Stimulated activated CD8-positive, alpha-beta memory T cell treated with anti-CD3 and anti-CD28 coated beads, Interleukin-12 subunit alpha, Interleukin-12 subunit beta, amount 100 ng/mL, for 1 hour (primary cell): ENCODE measurements around the gene SFSWAP.
"Not testable (repeated sequence)": the region's sequence is repeated elsewhere in the genome, so short reads cannot be mapped to it uniquely, and the experiment has no call there.

Experiments used
- DNase-seq: peaks from one replicate; pipeline ENCODE4 v3.0.0-alpha.2; 2020; ENCODE audit warnings: low read depth

The SFSWAP gene

DNA sequence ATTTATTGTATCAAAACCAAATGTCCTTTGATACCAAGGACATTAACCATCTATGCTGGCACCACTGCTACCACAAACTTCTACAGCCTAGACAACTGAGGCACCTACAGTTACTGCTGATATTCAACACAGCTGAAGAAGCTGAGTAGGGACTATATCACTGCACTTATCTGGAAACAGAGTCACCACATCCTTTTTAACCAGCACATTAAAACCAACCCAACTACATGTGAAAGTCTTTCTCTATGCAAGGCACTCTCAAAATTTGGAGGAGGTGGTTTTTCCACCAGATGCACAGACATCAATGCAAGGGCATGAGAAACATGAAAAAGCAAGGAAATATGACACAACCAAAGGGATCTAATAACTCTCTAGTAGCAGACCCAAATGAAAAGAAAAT, 7.7 kb upstream of the SFSWAP start:
- no peak for DNase-seq

DNA sequence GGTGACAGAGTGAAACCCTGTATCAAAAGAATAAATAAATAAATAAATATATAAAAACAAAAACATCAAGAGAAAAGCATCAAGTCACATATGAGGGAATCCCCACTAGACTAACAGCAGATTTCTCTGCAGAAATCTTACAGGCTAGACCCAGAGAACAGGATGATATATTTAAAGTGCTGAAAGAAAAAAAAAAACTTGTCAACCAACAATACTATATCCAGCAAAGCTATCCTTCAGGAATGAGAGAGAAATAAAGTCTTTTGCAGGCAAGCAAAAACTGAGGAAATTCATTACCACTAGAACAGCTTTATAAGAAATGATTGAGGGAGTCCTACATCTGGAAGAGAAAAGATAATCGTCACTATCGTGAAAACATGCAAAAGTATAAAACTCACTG, 6.4 kb upstream of the SFSWAP start:
- no peak for DNase-seq

DNA sequence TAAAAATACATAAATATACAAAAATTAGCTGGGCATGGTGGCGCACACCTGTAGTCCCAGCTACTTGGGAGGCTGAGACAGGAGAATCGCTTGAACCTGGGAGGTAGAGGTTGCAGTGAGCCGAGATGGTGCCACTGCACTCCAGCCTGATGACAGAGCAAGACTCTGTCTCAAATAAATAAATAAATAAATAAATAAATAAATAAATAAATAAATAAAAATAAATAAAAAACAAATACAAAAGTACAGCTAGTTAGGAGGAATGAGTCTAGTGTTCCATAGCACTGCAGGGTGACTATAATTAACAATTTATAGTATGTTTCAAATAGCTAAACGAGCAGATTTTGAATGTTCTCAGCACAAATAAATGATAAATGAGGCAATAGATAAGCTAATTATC, 4.2 kb upstream of the SFSWAP start:
- not testable (repeated sequence) for DNase-seq

DNA sequence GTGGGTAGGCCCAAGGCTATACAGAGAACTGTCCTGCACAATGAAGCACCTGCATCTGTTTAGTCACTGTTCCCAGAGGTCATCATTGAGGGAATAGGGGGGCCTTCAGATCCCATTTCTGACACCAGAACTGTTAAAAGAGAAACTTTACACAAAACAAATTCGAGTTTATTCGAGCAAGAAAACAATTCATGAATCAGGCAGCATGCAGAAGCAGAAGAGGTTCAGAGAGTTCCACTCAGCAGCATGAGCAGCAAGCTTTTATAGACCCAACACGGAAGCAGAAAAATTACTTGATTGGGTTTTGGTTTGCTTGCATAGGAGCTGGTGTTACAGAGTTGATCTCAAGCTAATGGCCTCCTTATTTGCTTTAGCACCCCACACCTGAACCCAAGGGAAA, 1.7 kb upstream of the SFSWAP start:
- no peak for DNase-seq

DNA sequence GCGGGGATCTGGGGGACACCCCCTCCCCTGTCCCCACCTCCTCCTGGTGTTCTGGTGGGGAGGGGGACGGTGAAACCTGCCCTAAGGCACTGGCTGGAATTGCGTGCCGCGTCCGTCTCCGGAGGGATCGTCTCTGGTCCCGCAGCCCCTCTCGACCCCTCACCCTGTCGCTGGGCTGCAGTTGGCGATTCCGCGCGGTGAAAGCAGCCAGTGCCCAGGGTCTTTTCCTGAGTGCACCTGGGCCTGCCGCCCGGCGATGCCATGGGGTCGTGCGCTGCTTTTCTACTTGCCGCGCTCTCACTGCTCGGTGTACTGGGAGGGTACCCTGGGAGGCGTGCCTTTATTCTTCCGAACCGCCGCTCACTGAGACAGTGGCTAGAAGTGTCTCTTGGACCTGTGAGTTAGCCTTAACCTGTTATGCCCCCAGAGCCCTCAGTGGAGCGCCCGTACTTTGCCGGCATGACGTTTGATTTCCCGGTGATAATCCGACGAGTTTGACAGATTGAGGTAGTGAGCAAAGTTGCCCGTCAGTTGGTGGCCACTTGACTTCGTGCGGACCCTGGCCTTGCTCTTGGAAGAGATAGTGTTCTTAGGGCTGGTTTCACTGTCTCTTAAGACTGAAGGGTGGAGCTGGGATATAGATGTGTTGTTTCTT, 788 bp downstream of the SFSWAP start:
- DNase-seq = no peak

DNA sequence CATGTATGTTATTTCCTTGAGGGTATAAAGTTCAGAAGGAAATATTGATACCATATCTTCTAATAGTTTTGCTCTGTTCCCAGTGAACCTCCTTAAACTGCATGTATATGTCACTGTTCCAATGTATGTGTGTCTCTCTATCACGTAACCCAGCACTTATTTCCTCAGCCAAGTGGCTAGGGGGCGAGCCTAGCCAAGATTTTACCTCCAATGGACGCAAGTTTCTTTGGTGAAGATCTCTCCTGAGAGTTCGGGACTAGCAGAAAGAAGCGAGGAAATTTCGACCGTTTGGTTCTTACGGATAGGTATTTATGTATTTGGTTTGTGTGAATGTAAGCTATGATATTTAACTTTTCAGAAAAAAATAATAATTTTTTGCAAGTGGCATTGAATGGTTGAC, 2.5 kb downstream of the SFSWAP start:
- no peak for DNase-seq

DNA sequence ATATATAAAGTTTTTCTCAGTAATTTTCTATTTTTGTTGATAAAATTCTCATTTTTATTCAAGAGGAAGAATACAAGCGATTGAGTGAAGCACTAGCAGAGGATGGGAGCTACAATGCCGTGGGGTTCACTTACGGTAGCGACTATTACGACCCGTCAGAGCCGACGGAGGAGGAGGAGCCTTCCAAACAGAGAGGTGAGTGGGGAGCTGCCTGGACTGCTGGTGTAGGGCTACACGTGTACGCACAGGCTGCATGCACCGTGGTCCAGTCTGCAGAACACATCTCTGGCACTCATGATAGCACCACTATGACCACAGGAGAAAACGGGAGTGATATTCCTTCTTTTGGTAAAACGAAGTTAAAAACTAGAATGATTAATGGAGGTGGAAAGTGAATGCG, 3.9 kb downstream of the SFSWAP start:
- DNase-seq = no peak

DNA sequence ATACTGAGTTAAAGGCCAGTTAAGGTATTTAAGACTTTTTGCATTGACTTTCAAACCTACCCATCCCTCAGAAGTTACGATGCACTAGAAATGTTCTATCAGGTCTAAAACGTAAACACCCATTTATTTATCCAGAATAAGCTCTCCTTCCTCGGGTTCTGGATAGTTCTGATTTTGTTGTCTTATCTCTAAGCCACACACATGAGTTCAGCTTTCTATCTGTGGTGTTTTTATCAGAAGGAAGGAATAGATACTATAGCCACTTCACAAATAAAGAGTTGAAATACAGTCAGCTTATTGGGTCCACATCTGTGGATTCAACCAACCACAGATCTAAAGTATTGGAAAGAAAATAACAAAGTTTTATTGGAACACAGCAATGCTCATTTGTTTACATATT, 5.4 kb downstream of the SFSWAP start:
- no peak for DNase-seq

DNA sequence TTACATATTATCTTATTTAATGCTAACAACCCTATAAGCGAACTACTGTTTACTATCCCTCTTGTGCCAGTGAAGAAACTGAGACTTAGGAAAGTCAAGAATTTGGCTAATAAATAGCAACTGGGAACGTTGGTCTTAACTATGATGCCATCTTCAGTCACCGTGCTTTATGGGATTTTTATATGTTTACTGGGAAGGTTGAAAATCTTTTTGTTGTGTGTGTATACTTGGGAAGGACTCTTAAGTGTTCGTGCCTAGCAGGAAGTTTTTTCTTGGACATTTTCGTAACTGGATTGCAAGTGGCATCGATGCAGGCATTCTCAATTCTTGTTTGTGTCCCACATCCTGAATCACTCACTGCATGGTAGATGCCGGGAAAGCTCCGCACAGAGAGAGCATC, 9.4 kb downstream of the SFSWAP start:
- DNase-seq = no peak

DNA sequence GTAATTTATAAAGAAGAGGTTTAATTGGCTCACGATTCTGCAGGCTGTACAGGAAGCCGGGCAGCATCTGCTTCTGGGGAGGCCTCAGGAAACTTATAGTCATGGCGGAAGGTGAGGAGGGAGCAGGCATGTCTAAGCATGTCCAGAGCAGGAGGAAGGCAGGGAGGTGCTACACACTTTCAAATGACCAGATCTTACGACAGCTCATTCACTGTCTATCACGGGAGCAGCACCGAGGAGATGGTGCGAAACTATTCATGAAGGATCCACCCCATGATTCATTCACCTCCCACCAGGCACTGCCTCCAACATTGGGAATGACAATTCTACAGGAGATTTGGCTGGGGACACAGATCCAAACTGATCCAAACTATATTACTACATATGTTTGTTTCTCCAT, 10.0 kb downstream of the SFSWAP start:
- no peak for DNase-seq

DNA sequence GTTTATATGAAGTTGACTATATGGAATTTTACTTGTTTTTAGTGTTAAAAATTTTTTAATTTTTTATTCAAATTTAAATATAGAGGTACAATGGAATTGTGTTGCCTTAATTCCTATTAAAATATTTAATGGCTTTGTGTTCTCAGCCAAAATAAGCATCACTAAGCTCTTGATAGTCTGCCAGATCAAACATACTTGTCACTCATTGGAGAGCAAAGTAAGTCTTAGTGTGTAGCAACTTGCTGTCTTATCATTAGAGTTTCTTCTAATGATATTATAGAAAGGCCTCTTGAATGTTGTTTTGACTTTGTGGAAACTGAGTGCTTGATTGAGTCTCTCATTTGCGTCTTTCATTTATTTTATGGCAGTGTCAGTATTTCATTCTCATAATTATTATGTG, 10.7 kb downstream of the SFSWAP start:
- DNase-seq = no peak

DNA sequence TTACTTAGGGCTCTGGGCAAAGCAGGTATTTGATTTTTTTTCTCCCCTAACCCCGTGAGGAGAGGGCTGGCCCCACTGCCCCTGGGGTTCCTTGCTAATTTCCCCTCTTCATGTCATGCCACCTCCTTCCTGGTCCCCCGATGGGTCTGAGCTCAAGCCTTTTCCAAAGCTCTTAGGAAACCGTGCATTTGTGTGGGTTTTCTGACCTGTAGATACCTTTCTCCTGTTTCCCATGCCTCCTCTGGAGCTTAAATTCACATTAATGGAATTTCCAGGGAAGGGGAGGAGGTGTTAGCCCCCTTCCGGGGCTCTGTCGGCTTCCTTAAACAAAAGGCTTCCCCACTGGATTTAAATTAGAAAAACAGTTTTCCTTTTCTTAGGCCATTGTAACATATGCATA, 12.6 kb downstream of the SFSWAP start:
- DNase-seq = no peak

DNA sequence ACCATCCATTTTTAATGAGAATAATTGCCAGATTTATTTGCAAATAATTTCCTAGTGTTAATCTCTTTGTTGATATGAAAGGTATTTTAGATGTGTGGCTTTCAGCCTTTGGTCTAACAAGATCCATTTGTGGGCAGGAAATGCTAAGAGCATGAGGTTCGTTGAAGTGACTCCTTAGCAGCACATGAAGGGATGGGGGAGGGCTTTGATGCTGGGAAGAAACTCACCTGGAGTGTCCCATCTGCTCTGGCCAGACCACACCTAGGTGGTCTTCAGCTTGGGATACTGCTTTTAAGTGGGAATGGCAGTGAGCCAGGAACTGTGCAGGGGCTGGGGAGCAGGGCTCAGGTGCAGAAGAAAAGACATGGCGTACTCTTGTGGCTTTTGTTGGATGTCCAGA, 13.6 kb downstream of the SFSWAP start:
- no peak for DNase-seq

DNA sequence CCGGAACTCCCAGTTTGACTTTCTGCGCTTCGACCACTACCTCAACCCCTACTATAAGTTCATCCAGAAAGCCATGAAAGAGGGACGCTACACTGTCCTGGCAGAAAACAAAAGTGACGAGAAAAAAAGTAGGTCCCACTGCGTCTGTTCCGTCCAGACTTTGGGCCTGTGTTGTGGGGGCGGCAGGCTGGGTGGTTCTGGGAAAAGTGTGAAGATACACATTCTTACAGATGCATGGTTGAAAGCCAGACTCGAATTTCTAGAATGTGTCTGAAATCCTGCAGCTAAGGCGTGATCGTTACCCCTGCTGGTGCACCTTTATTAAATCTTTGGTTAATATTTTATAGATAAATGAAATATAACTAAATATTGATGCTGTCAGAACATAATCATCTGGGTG, 14.6 kb downstream of the SFSWAP start:
- DNase-seq = no peak

DNA sequence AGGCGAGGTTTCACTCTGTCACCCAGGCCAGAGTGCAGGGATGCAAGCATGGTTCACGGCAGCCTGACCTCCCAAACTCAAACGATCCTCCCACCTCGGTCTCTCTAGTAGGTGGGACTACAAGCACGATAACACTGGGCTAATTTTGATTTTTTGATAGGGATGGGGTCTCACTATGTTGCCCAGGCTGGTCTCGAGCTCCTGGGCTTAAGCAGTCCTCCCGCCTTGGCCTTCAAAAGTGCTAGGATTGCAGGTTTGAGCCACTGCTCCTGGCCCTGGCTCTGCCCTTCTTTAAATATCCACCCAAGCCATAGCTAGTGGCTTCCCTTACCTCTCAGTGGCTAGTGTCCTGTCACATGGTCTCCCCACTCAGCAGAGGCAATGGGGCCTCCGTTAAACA, 17.8 kb downstream of the SFSWAP start:
- DNase-seq = no peak

DNA sequence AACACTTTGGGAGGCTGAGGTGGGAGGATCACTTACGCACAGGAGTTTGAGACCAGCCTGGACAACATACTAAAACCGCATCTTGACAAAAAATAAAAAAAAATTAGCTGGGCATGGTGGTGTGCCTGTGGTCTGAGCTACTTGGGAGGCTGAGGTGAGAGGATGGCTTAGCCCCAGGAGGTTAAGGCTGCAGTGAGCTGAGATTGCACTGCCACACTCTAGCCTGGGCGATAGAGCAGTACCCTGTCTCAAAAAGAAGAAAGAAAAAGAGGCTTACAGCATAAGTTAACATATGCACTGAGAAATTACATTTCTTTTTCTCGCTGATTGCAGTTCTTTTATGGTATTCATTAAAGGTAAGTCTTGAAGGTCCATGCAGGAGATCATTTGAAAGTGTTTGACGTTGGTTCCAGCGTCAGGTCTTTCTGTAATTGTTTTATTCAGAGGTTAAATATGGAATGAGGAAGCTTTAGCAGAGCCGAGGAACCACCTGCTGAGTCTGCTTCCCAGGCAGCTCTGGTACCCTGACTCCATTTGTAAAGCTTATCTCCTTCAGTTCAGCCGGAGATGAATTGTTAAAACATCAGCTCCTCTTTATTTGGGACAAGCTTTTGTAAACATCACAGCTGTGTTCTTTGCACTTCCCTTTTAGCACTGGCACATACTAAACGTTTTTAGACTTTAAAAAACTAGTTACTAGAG, 18.5 kb downstream of the SFSWAP start:
- DNase-seq = no peak

DNA sequence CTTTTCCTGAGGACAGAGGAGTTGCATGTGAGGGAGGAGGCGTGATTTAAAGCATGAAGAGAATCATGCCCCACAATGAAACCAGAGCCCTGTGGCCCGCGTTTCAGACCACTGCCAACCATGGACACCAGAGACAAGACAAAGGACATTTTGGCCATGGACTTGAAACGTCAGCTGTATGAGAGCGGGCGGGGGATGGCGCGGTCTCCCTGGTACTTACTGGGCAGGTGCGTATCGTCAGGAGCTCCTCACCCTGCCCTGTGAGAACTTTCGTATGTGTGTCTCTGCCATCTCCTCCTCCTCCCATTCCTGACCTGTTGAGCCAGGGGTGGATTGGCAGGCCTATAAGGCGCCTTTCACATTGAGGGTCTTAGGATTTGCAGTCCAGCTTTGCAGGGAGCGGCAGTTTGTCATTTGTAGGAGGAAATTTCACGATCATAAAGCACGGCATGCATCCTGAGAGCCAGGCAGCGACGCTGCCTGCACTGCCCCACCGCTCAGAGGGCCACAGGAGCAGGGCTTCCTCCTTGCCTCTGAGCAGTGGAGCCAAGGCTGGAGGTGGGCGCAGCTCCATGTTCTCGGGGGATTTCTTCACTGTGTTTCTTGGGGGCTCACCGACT, 22.2 kb downstream of the SFSWAP start:
- no peak for DNase-seq

DNA sequence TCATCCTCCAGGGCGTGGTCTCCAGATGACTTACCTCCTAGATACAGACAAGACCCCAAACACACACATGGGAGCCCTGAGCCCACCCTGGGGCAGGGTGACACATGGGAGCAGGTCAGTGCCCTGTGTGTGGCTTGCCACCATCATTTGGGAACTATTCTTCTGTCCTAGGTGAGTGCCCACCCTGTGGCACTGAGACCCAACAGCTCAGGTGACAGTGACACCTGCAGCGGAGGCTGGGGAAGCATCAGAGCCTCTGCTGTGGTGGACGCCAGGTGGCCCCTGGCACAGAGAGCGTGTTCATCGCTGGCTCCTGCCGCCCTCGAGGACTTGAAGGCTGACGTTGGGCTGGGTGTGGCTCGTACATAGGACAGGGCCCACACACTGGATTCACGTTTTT, 23.0 kb downstream of the SFSWAP start:
- no peak for DNase-seq

DNA sequence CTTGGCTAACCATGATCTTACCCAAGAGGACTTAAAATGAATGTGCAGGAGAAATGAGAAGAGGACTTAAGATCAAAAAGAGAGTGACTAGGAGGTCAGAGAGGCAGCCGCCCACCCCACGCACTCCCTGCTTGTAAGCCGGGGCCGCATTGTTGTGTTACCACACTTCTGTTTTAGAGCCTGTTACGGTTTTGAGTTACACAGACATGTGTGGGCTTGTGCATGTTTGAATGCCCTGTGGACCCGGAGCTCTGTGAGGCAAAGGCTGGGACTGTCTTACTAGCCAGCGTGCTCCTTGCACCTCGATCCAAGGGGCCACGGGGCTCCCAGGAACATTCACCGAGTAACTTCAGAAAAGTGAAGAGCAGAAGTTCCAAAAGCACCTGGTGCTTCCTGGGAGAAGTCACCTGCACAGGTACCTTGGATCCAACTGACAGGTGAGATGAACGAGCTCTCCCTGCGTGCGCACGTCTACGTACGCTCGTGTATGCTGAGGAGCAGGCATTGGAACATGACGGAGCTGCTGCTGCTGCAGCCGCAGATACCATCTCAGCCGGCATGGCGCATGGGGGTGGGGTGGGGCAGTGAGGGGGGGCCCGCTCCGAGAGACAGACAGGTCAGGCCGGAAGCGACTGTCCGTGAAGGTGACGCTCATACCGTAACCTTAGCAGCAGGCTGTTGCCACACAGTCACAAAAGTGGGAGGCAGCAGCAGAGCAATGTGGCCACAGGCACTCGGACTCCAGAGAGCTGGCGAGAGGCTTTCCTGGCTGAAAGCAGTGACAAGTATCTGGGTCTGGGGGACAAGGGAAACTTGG, 23.7 kb downstream of the SFSWAP start:
- DNase-seq = no peak

DNA sequence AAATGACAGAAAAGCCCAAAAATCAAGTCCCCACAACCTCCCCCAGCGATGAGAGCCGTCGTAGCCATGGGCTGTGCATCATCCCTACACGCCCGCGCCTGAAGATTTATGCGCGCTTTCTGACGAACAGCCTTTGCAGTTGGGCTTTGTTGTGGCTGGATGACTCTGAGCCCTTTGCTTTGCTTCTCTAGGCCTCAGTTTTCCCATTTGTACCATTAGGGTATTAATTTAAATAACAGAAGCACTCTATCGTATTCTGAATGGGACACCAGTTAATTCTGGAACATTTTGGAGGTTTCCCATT, 24.2 kb downstream of the SFSWAP start:
- DNase-seq = no peak

DNA sequence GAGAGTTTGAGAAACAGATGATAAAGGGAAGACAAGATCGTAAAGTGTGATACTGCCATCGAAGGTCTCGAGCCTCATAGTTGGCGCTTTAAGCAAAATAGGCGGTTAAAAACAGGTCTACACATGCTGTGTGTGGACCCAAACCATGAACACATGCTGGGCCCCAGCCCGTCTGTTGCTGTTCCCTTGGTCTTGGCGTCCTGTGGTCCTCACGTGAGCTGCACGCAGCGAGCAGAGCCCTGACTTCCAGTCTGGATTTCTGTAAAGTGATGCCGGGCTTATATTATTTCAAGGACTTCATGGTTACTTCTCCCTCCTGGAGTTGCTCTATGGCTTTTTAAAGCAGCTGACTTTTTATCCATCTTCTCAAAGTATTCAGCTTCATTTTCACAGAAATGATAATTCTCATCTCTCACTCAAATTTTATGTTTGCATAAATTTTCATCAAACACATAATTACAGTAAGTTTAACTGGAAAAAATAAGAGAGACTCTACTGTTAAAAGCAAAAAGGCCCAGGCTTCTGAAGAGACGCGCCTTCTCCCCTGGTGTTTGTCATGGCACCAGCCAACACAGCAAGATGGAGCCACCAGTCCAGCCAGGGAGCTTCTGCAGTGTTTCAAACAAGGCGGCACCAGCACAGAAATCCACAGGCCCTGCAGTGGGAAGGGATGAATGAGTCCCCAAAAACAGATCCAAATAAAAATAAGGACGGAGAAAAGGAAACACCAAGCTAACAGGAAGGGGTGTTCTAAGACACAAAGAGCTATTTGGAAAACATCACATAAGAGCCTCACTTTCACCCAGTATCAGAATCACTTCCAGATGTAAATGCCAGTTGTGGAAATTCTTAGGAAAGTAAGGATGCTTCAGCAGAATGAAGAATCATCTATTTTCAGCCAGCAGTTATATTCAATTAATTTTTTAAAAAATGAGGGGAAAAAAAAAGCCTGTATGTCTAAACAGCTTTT, 24.9 kb downstream of the SFSWAP start:
- no peak for DNase-seq
